ENCODE data around the gene SWAP70. TPM values are rescaled to one million over a fixed set of nuclear protein-coding genes. Genes with fewer than 3 reads are reported as not detected.

The SWAP70 gene
- total RNA-seq, 1 experiment from 2014 or later = 8.6 TPM

- H3K4me2 ChIP-seq (ENCODE audit: low read length) = no peak overlapping the region
- no peak overlapping the region for H3K9ac ChIP-seq (ENCODE audit: low read length)
- no peaks in the 10 kb centered on the region for H3K27me3 ChIP-seq (ENCODE audit: low read length)
- peaks cover 53% of the 10 kb centered on the region for H3K4me1 ChIP-seq (ENCODE audit: insufficient read depth, low read length)
- no peaks in the 10 kb centered on the region for H3K36me3 ChIP-seq (ENCODE audit: low read depth, low read length)
- no peak overlapping the region for H3K4me3 ChIP-seq (ENCODE audit: low read length)
- H3K9me3 ChIP-seq (ENCODE audit: low read length) = no peaks in the 10 kb centered on the region
- no peaks in the 10 kb centered on the region for H3F3A ChIP-seq (ENCODE audit: low read length, unreplicated experiment)
- H3K9me2 ChIP-seq (replicated peaks; ENCODE audit: low read length) = no peaks in the 10 kb centered on the region
- CTCF ChIA-PET = interaction anchor here (0.5 kb wide), 1 partner anchor 93 kb away, joined by 3 read pairs; the partner anchor contains the start of gene SWAP70
- no peaks in the 10 kb centered on the region for H4K20me1 ChIP-seq (ENCODE audit: low read length)
- POLR2A ChIA-PET (ENCODE audit: unreplicated experiment) = interaction anchor here (0.6 kb wide), 1 partner anchor 184 kb away, joined by 6 read pairs; the partner anchor contains the start of gene WEE1
- ATAC-seq (no peak), DNase-seq (no peak)
- no peak overlapping the region for H3K27ac ChIP-seq (ENCODE audit: low read length)
- BruUV-seq (replicated peaks) = no TSS peak
- intact Hi-C loops (cut with micrococcal nuclease) = loop anchor here (10.0 kb wide), 1 partner anchor 978 kb away; no protein-coding TSS in a partner anchor
- H3K79me2 ChIP-seq (ENCODE audit: low read length) = no peaks in the 10 kb centered on the region
- TF ChIP-seq EZH2phosphoT487 (IDR thresholded peaks at IDR 0.05; ENCODE audit: borderline replicate concordance, low read length) (no peak), CTCF (conservative IDR thresholded peaks at IDR 0.05; ENCODE audit: low read depth, low read length) (no peak), EZH2 (IDR thresholded peaks at IDR 0.05; ENCODE audit: low read length, unreplicated experiment) (no peak)
- H2AFZ ChIP-seq (ENCODE audit: low read length) = no peak overlapping the region
Observed at GRCh38 chr11:9756878-9757277, 93.0 kb downstream of the SWAP70 start.

GRCh38 chr11:9757809-9758636, 94.1 kb downstream of the SWAP70 start:
- peaks cover 42% of the 10 kb centered on the region for H3K4me1 ChIP-seq (ENCODE audit: insufficient read depth, low read length)
- peak; percentile 39 for ATAC-seq
- no peaks in the 10 kb centered on the region for H3K36me3 ChIP-seq (ENCODE audit: low read depth, low read length)
- peak overlapping the region; percentile 99 for H3K4me2 ChIP-seq (ENCODE audit: low read length)
- no peaks in the 10 kb centered on the region for H3K9me3 ChIP-seq (ENCODE audit: low read length)
- H2AFZ ChIP-seq (ENCODE audit: low read length) = peak overlapping the region; percentile 100
- TF ChIP-seq EZH2phosphoT487 (IDR thresholded peaks at IDR 0.05; ENCODE audit: borderline replicate concordance, low read length) (no peak), EZH2 (IDR thresholded peaks at IDR 0.05; ENCODE audit: low read length, unreplicated experiment) (no peak), CTCF (conservative IDR thresholded peaks at IDR 0.05; ENCODE audit: low read depth, low read length) (peak; percentile 66)
- BruUV-seq (replicated peaks) = no TSS peak
- H3K9me2 ChIP-seq (replicated peaks; ENCODE audit: low read length) = no peaks in the 10 kb centered on the region
- H3K4me3 ChIP-seq (ENCODE audit: low read length) = peak overlapping the region; percentile 87
- ChIA-PET POLR2A (ENCODE audit: unreplicated experiment) (interaction anchor here (0.6 to 0.7 kb wide), 2 partner anchors 16 to 516 kb away, joined by 6 read pairs; no protein-coding TSS in a partner anchor), CTCF (interaction anchor here (0.6 kb wide), 1 partner anchor 100 kb away, joined by 3 read pairs; no protein-coding TSS in a partner anchor)
- peak overlapping the region; percentile 80 for H3K9ac ChIP-seq (ENCODE audit: low read length)
- peak; percentile 76 for DNase-seq
- H3K79me2 ChIP-seq (ENCODE audit: low read length) = no peaks in the 10 kb centered on the region
- intact Hi-C loops (cut with micrococcal nuclease) = loop anchor here (10.0 kb wide), 1 partner anchor 977 kb away; no protein-coding TSS in a partner anchor
- no peaks in the 10 kb centered on the region for H3F3A ChIP-seq (ENCODE audit: low read length, unreplicated experiment)
- H4K20me1 ChIP-seq (ENCODE audit: low read length) = no peaks in the 10 kb centered on the region
- no peaks in the 10 kb centered on the region for H3K27me3 ChIP-seq (ENCODE audit: low read length)
- H3K27ac ChIP-seq (ENCODE audit: low read length) = peak overlapping the region; percentile 17; the same call in 1 of the 2 replicates

All from PC-3 (cell line).